Large intestine (tissue), 3 donors: ENCODE measurements around the gene BDP1. TPM values are rescaled to one million over a fixed set of nuclear protein-coding genes. Genes with fewer than 3 reads are reported as not detected.
"Not testable (repeated sequence)": the region's sequence is repeated elsewhere in the genome, so short reads cannot be mapped to it uniquely, and the experiment has no call there.

ENCODE experiments used
- DNase-seq, 2 donors: peaks; one replicate each; pipeline versions ENCODE4 v3.0.0 to v3.0.0-alpha.2; 2013
- H3K27ac ChIP-seq: one replicate; pipeline ENCODE4 v1.5.1; 2013; ENCODE audit warnings: low read length
- H3K27me3 ChIP-seq: 2 replicates; pipeline ENCODE4 v1.6.1; 2013; ENCODE audit warnings: low read length; ENCODE audit not compliant: control insufficient read depth, insufficient read depth
- H3K36me3 ChIP-seq: 2 replicates; pipeline ENCODE4 v1.6.1; 2013; ENCODE audit warnings: low read length; ENCODE audit not compliant: control insufficient read depth, insufficient read depth
- H3K4me1 ChIP-seq: one replicate; pipeline ENCODE4 v1.6.1; 2013; ENCODE audit warnings: low read length; ENCODE audit not compliant: control insufficient read depth, insufficient read depth
- H3K4me3 ChIP-seq: one replicate; pipeline ENCODE4 v1.5.1; 2013; ENCODE audit warnings: low read length
- H3K9me3 ChIP-seq: one replicate; pipeline ENCODE4 v1.6.1; 2013; ENCODE audit warnings: mild to moderate bottlenecking, low read depth, low read length, moderate library complexity; ENCODE audit not compliant: control insufficient read depth
- WGBS: methylation state at CpG from one replicate; pipeline ENCODE4 v1.1.5; 2013; ENCODE audit warnings: low lambda C conversion rate; ENCODE audit not compliant: insufficient coverage; 5-methylcytosine and 5-hydroxymethylcytosine counted together
- polyA plus RNA-seq: library from polyadenylated mRNA; unstranded; fragments of 120-200 nt; gene quantifications from one replicate; pipeline ENCODE4 v1.2.1, GENCODE V29; 2013

The BDP1 gene
- polyA plus RNA-seq, 1 donor, result 23.2 TPM

- no peaks in the 10 kb centered on the region for H3K4me1 ChIP-seq
- H3K36me3 ChIP-seq, result peaks cover 37% of the 10 kb centered on the region
- WGBS, result no CpG with 5 or more reads among the region's 4 CpGs
- H3K9me3 ChIP-seq, result no peaks in the 10 kb centered on the region
- H3K27ac ChIP-seq, result no peak overlapping the region
- H3K4me3 ChIP-seq, result no peak overlapping the region
- H3K27me3 ChIP-seq, result no peaks in the 10 kb centered on the region
- DNase-seq, result no peak
Measured at GRCh38 chr5:71563161-71563560, 107.7 kb downstream of the BDP1 start.

GRCh38 chr5:71564895-71565294 lies 109.4 kb downstream of the BDP1 start:
- DNase-seq, result no peak
- no peaks in the 10 kb centered on the region for H3K27me3 ChIP-seq
- no peaks in the 10 kb centered on the region for H3K9me3 ChIP-seq
- no peak overlapping the region for H3K27ac ChIP-seq
- H3K4me1 ChIP-seq, result no peaks in the 10 kb centered on the region
- no peak overlapping the region for H3K4me3 ChIP-seq
- peaks cover 38% of the 10 kb centered on the region for H3K36me3 ChIP-seq

DNA sequence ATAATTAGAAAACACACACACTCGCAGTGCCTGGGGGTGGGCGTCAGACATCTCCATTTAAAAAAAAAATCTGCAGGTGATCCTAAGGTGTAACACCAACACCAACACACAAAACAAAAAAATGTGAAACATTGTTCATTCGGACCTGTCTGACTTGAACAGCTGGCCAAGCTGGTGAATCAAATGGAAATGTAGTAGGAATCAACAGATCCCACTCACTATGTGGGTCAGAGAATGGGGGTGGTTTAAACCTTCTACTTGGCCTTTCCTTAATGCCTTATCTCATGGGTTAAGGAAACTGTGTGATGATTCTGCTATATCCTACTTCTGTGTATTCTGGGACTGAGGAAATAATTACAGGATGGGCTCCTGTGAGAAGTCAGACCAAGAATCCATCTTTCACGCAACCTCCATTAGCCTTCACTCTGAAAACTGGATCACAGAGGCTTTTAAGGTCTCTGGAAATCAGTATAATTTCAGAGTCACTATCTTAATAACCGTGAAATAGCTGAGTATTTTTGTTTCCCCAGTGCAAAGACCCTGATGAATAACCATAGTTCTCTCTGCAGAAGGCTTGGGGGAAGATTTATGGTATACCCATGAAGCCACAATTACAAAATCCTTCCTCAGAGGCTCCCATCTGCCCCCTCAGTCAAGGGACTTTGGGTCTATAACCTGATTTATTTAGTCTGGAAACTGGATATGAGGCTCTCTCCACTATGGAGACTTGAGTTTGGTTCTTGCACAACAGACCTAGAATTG lies 114.5 kb downstream of the BDP1 start:
- peaks cover 12% of the 10 kb centered on the region for H3K36me3 ChIP-seq
- no peak for DNase-seq
- no peaks in the 10 kb centered on the region for H3K4me1 ChIP-seq
- H3K27ac ChIP-seq, result no peak overlapping the region
- H3K4me3 ChIP-seq, result no peak overlapping the region
- H3K9me3 ChIP-seq, result no peaks in the 10 kb centered on the region
- no peaks in the 10 kb centered on the region for H3K27me3 ChIP-seq
- WGBS, result no CpG with 5 or more reads among the region's 5 CpGs

DNA sequence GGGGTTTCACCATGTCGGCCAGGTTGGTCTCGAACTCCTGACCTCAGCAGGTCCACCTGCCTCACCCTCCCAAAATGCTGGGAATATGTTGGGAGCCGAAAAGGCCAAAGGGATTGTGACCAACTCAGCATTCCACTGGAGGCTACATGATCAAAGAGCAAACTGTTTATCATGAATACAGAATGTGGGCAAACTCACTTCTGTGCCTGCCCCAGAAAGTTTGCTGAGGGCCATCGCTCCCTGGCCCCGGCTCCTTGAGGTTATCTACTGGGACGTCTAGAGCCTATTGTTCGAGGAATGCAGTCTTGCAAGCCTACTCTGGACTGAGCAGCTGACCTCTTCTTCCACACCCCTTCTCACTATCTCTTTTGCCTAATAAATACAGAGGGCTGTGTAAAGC lies 116.4 kb downstream of the BDP1 start:
- WGBS, result no CpG with 5 or more reads among the region's 7 CpGs
- H3K36me3 ChIP-seq, result peaks cover 11% of the 10 kb centered on the region

DNA sequence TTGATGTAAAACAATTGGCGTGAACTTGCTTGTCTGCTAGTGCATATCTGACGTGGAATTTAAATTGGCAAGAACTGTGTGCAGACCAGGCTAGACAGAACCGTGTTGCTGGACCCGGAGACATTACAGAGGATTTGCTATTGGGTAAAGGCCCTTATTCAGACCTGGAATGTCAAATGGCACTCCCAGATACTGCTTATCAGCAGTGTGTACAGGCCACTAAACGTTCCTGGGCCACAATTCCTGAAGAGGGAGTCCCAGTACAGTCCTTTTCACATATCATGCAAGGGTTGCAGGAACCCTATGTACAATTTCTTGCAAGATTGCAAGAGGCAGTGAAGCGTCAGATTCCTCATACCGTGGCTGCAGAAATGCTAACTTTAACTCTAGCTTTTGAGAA lies 118.1 kb downstream of the BDP1 start:
- no peak overlapping the region for H3K4me3 ChIP-seq
- no CpG with 5 or more reads among the region's 7 CpGs for WGBS
- H3K27ac ChIP-seq, result no peak overlapping the region
- no peaks in the 10 kb centered on the region for H3K9me3 ChIP-seq
- peak; percentile 48 to 62 for DNase-seq
- H3K36me3 ChIP-seq, result peaks cover 2% of the 10 kb centered on the region
- H3K4me1 ChIP-seq, result no peaks in the 10 kb centered on the region
- no peaks in the 10 kb centered on the region for H3K27me3 ChIP-seq

More for the DNA sequence above, 116.4 kb downstream of the BDP1 start:
- not testable (repeated sequence) for H3K4me1 ChIP-seq, H3K27me3 ChIP-seq, H3K27ac ChIP-seq, DNase-seq, H3K9me3 ChIP-seq, H3K4me3 ChIP-seq

DNA sequence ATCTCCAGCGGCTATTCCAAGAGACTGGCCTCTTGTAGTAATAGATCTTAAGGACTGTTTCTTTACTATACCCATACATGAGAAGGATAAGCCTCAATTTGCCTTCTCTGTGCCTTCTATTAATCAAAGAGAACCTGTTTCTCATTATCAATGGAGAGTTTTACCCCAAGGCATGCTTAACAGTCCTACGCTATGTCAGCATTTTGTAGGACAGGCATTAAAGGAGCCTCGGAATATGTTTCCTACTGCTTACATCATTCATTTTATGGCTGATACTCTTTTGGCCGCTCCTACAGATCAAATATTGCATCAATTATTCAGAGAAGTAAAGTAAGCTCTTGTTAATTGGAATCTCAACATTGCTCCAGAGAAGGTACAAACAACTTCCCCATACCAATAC lies 120.1 kb downstream of the BDP1 start:
- WGBS, result 100% methylated on average over 2 of the region's 4 CpGs
- H3K36me3 ChIP-seq, H3K4me3 ChIP-seq, DNase-seq, H3K27ac ChIP-seq, H3K4me1 ChIP-seq, H3K27me3 ChIP-seq, H3K9me3 ChIP-seq: not testable (repeated sequence)

DNA sequence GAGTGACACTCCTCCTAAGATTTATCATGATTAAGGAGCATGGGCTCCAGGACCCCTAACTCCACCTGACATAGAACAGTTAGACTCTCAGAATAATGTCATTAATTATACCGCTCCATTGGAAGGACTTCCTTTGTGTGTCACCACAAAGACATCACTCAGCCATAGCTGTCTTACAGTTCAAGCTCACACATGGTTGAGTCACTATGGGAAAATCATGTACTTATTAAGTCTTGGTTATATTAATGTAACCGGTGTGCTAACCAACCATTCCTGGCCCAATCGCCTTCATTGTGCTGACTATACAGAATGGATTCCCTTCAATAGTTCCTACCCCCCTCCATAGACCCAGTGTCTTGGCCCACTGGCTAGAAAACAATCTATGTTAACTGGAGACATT lies 120.8 kb downstream of the BDP1 start:
- WGBS, result no CpG with 5 or more reads among the region's 3 CpGs
- Histone ChIP-seq H3K36me3 (no peaks in the 10 kb centered on the region), H3K27ac (no peak overlapping the region), H3K27me3 (no peaks in the 10 kb centered on the region), H3K9me3 (no peaks in the 10 kb centered on the region), H3K4me1 (no peaks in the 10 kb centered on the region), H3K4me3 (no peak overlapping the region)
- DNase-seq, result no peak

- not testable (repeated sequence) for H3K4me1 ChIP-seq, DNase-seq
Measured at GRCh38 chr5:71577839-71578238, 122.4 kb downstream of the BDP1 start.

GRCh38 chr5:71582945-71583584 lies 127.6 kb downstream of the BDP1 start:
- Histone ChIP-seq H3K9me3 (no peaks in the 10 kb centered on the region), H3K4me3 (no peak overlapping the region), H3K27ac (no peak overlapping the region), H3K27me3 (no peaks in the 10 kb centered on the region), H3K36me3 (no peaks in the 10 kb centered on the region), H3K4me1 (peaks cover 2% of the 10 kb centered on the region)
- 100% methylated on average over 1 of the region's 4 CpGs for WGBS
- no peak for DNase-seq

More at GRCh38 chr5:71577839-71578238, 122.4 kb downstream of the BDP1 start:
- H3K36me3 ChIP-seq, H3K9me3 ChIP-seq, H3K27ac ChIP-seq, H3K4me3 ChIP-seq, H3K27me3 ChIP-seq: not testable (repeated sequence)
- WGBS, result no CpG with 5 or more reads among the region's 6 CpGs

DNA sequence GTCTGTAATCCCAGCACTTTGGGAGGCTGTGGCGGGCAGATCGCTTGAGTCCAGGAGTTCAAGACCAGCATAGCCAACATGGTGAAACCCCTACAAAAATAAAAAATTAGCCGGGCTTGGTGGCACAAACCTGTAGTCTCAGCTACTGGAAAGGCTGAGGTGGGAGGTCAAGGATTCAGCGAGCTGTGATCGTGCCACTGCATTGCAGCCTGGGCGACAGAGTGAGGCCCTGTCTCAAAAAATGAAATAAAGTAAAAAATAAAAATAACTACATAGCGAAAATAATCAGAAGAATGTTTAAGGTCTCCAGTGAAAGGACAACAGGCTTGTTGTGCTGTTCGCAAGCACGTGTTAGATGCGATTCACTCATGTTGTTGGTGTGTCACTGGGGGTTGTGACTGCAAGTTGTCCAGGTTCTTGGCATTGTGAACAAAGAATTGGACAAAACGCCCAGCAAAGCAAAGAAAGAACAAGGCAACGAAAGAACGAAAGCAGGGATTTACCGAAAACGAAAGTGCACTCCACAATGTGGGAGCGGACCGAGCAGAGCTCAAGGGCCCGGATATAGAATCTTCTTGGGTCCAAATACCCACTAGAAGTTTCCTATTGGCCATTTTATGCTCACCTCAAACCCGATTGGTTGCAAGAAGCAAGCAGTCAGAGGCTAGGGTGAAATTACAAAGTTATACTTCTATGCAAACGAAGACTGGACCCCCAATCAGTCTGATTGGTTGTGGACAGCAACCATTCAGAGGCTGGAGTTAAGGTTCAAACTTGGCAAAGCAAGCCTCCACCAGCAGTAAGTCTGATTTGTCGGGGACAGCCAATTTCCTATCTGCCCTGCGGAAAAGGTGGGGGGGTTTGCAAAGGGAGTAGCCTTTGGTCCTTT lies 130.8 kb downstream of the BDP1 start:
- H3K27me3 ChIP-seq, result no peaks in the 10 kb centered on the region
- peak overlapping the region; percentile 80 for H3K27ac ChIP-seq
- no peaks in the 10 kb centered on the region for H3K36me3 ChIP-seq
- 86% methylated on average over 11 of the region's 22 CpGs for WGBS
- H3K4me3 ChIP-seq, result peak overlapping the region; percentile 67
- no peak for DNase-seq
- peaks cover 2% of the 10 kb centered on the region for H3K4me1 ChIP-seq
- no peaks in the 10 kb centered on the region for H3K9me3 ChIP-seq
